K562 (cell line): Measurements from ENCODE around the gene ELOF1. TPM values are rescaled to one million over a fixed set of nuclear protein-coding genes. Genes with fewer than 3 reads are reported as not detected.

Experiments used
- ATAC-seq: fragments of 200-7000 bp; cut with Tn5 transposase; 3 replicates; pipeline ENCODE4 v1.9.1; 2020; ENCODE audit warnings: moderate library complexity
- BruUV-seq: library from RNA; stranded (reverse); fragments of 400-500 nt; replicated peaks from 2 replicates; lab custom pipeline; 2021; lab: Mats Ljungman, UMichigan
- CTCF ChIA-PET: fragments of 300-600 bp; formaldehyde crosslinking; extraction: SDS; loops from one replicate; lab custom pipeline; 2021; ENCODE audit warnings: low intra/inter-chr PET ratio; lab: Yijun Ruan, JAX
- POLR2A ChIA-PET: fragments of 300-600, 350-650 bp; sonication (Branson Sonifier 250); formaldehyde crosslinking; extraction: SDS; loops from one replicate; lab custom pipeline; 2021; ENCODE audit warnings: antibody characterized with exemption, inconsistent platforms; lab: Yijun Ruan, JAX
- DNase-seq, 4 experiments: peaks; one replicate each; pipeline versions ENCODE4 v3.0.0 to v3.0.0-alpha.2; 2011 to 2018; ENCODE audit warnings: low spot score in 3 of 4, mixed read lengths in 3 of 4; ENCODE audit errors: extremely low read depth in 1 of 4
- FAIRE-seq: peaks from 2 replicates; lab custom pipeline; 2011; peaks lifted over from hg19 to GRCh38; lab: Jason Lieb, UNC
- H2AFZ ChIP-seq: 2 replicates; pipeline ENCODE4 v1.6.0; 2011; ENCODE audit warnings: low read depth, low read length, control low read depth, inconsistent platforms
- H3K27ac ChIP-seq: fragments of 200-600 bp; 3 replicates; pipeline ENCODE4 v1.8.0; 2011; ENCODE audit warnings: low read depth, mild to moderate bottlenecking, control low read depth, inconsistent platforms, low read length, moderate library complexity, mixed read lengths; ENCODE audit errors: extremely low read depth
- H3K27me3 ChIP-seq, 2 experiments: fragments of 300-600 bp in 1 of 2; 2 replicates in 1 of 2; 3 replicates in 1 of 2; pipeline versions ENCODE4 v1.6.0 to v1.8.0; 2011; ENCODE audit warnings: inconsistent platforms in 2 of 2, low read length in 2 of 2, mild to moderate bottlenecking in 1 of 2, mixed read lengths in 1 of 2, moderate library complexity in 1 of 2; ENCODE audit not compliant: control insufficient read depth in 2 of 2, insufficient read depth in 2 of 2
- H3K36me3 ChIP-seq: fragments of 300-600 bp; 3 replicates; pipeline ENCODE4 v1.8.0; 2011; ENCODE audit warnings: mild to moderate bottlenecking, low read length, inconsistent platforms; ENCODE audit not compliant: control insufficient read depth, insufficient read depth
- H3K4me1 ChIP-seq, 2 experiments: fragments of 200-600 bp in 1 of 2; replicated peaks in 1 of 2; 2 replicates in 1 of 2; 3 replicates in 1 of 2; pipeline versions ENCODE4 v1.5.1 to v1.8.0; 2011; ENCODE audit warnings: inconsistent platforms in 2 of 2, low read length in 2 of 2, mild to moderate bottlenecking in 1 of 2, mixed read lengths in 1 of 2, moderate library complexity in 1 of 2; ENCODE audit not compliant: control insufficient read depth in 2 of 2, insufficient read depth in 2 of 2
- H3K4me2 ChIP-seq: 2 replicates; pipeline ENCODE4 v1.6.1; 2011; ENCODE audit warnings: low read length, control low read depth, inconsistent platforms, mixed read lengths; ENCODE audit not compliant: insufficient read depth
- H3K4me3 ChIP-seq: fragments of 200-600 bp; sonication (generic), shearing (Covaris generic); 2 replicates; pipeline ENCODE4 v1.5.1; 2016; ENCODE audit warnings: control low read depth, inconsistent platforms
- H3K79me2 ChIP-seq: fragments of 200-600 bp; 3 replicates; pipeline ENCODE4 v1.8.0; 2011; ENCODE audit warnings: low read length, inconsistent platforms; ENCODE audit not compliant: control insufficient read depth, insufficient read depth
- H3K9ac ChIP-seq, 2 experiments: 2 replicates each; pipeline versions ENCODE4 v1.6.0 to v1.6.1; 2011; ENCODE audit warnings: low read depth in 2 of 2, low read length in 2 of 2, control low read depth in 1 of 2, inconsistent platforms in 1 of 2, mild to moderate bottlenecking in 1 of 2, mixed read lengths in 1 of 2; ENCODE audit not compliant: insufficient read depth in 1 of 2
- H3K9me1 ChIP-seq: one replicate; pipeline ENCODE4 v1.6.0; 2011; ENCODE audit warnings: inconsistent platforms, mild to moderate bottlenecking, low read length, moderate library complexity; ENCODE audit not compliant: control insufficient read depth, insufficient read depth
- H3K9me3 ChIP-seq: replicated peaks from 2 replicates; pipeline ENCODE4 v1.5.1; 2011; ENCODE audit warnings: low read depth, low read length, inconsistent platforms; ENCODE audit not compliant: control insufficient read depth, insufficient read depth
- H4K20me1 ChIP-seq: replicated peaks from 2 replicates; pipeline ENCODE4 v1.6.1; 2011; ENCODE audit warnings: low read length, inconsistent platforms, mixed read lengths; ENCODE audit not compliant: control insufficient read depth, insufficient read depth
- POLR2G ChIP-seq: fragments of 200-400 bp; formaldehyde crosslinking; IDR thresholded peaks from 2 replicates; pipeline ENCODE4 v1.6.1; 2017; ENCODE audit warnings: low read depth, mild to moderate bottlenecking, antibody characterized with exemption, low read length, moderate library complexity
- RBFOX2 ChIP-seq: fragments of 200-400 bp; formaldehyde crosslinking; IDR thresholded peaks from 2 replicates; pipeline ENCODE4 v1.6.1; 2017; ENCODE audit warnings: low read depth, mild to moderate bottlenecking, low read length, moderate library complexity
- ZBTB49 ChIP-seq: sonication (generic); formaldehyde crosslinking; IDR thresholded peaks from 2 replicates; pipeline ENCODE4 v1.8.0; 2022; ENCODE audit warnings: missing genetic modification reagents, mild to moderate bottlenecking, borderline replicate concordance
- WGBS: fragments of 100-300 bp; shearing (Covaris generic); methylation state at CpG from one replicate; pipeline ENCODE4 v1.1.6; 2016; ENCODE audit warnings: low coverage, mixed read lengths; ENCODE audit not compliant: insufficient coverage; ENCODE audit errors: missing lambda C conversion rate; 5-methylcytosine and 5-hydroxymethylcytosine counted together
- in situ Hi-C: fragments of 300-500 bp; cut with MboI; formaldehyde crosslinking; loops from 4 replicates; pipeline ENCODE4 v1.15.0; 2018; ENCODE audit warnings: inconsistent platforms, mixed read lengths
- intact Hi-C: fragments of 100-400 bp; cut with micrococcal nuclease; formaldehyde crosslinking; loops from 2 replicates; pipeline ENCODE4 v1.14.2; 2022
- polyA plus RNA-seq, 8 experiments: library from polyadenylated mRNA; depleted of rRNA in 4 of 8; stranded (reverse) in 5 of 8; unstranded in 3 of 8; fragments of >200 nt; fragmentation: Nextera tagmentation in 2 of 8; fragmentation: Illumina TruSeq in 1 of 8; extraction: Ambion mirVana in 2 of 8; extraction: Trizol in 1 of 8; gene quantifications; 2 replicates each; pipeline versions ENCODE4 v1.2.1 to v1.2.3, GENCODE V29; 2011 to 2014; ENCODE audit warnings: inconsistent platforms in 1 of 8, missing spikeins in 1 of 8
- total RNA-seq, 7 experiments: library from RNA; depleted of rRNA in 6 of 7; stranded (reverse); fragments of >200 nt in 6 of 7; fragmentation: Illumina TruSeq in 2 of 7; extraction: Trizol in 2 of 7; gene quantifications; 2 replicates each; pipeline versions ENCODE4 v1.2.1 to v1.2.3, GENCODE V29; 2011 to 2021; ENCODE audit warnings: low replicate concordance in 1 of 7

ELOF1 gene
- total and polyA plus RNA-seq, 9 of the 15 experiments (the other 6 are each of a cell fraction or from before 2014, with no cell fraction given) = 16.7 to 147 (median 74.2) TPM

GRCh38 chr19:11513946-11514345, 45.1 kb downstream of the ELOF1 start:
- peaks cover 0 to 7% of the 10 kb centered on the region in 2 experiments; a peak in 1 of 5 replicates for H3K4me1 ChIP-seq
- H4K20me1 ChIP-seq = no peaks in the 10 kb centered on the region
- peaks cover 41% of the 10 kb centered on the region; the same call in 2 of the 3 replicates for H3K36me3 ChIP-seq
- no peaks in the 10 kb centered on the region for H3K9me1 ChIP-seq
- no peak overlapping the region for H3K4me2 ChIP-seq
- ChIA-PET POLR2A (no interaction called here), CTCF (no interaction called here)
- H3K4me3 ChIP-seq = no peak overlapping the region
- no peak overlapping the region for H3K27ac ChIP-seq
- intact Hi-C loops (no loop called here), in situ Hi-C loops (no loop called here)
- H3K27me3 ChIP-seq = no peaks in the 10 kb centered on the region
- WGBS = 94% methylated on average over 20 of the region's 20 CpGs
- no peak for FAIRE-seq
- H2AFZ ChIP-seq = no peak overlapping the region
- DNase-seq = no peak
- BruUV-seq = no TSS peak
- H3K79me2 ChIP-seq = no peaks in the 10 kb centered on the region
- TF ChIP-seq ZBTB49 (CRISPR knock-in tag) (no peak), RBFOX2 (0 out of 2 replicates have a peak, but pooled peaks have one; percentile 20), POLR2G (0 out of 2 replicates have a peak, but pooled peaks have one; percentile 28)
- no peaks in the 10 kb centered on the region for H3K9me3 ChIP-seq
- H3K9ac ChIP-seq = peak overlapping the region in 1 of 2 experiments; percentile 35; a peak in 1 of 4 replicates
- ATAC-seq = no peak
